HCT116 (cell line): ENCODE results near the gene LRRC53. TPM values are rescaled to one million over a fixed set of nuclear protein-coding genes. Genes with fewer than 3 reads are reported as not detected.

Experiments
- ATAC-seq: fragments of 200-7000 bp; cut with Tn5 transposase; 2 replicates; pipeline ENCODE4 v1.9.1; 2020; ENCODE audit warnings: mild to moderate bottlenecking, moderate library complexity
- BruUV-seq: library from RNA; stranded (reverse); fragments of 400-500 nt; replicated peaks from 2 replicates; lab custom pipeline; 2021; lab: Mats Ljungman, UMichigan
- CTCF ChIA-PET: fragments of 300-600 bp; sonication (Branson Sonifier 250); formaldehyde crosslinking; loops from one replicate; lab custom pipeline; 2021; ENCODE audit warnings: antibody characterized with exemption; lab: Charles Lee
- POLR2A ChIA-PET: fragments of 300-600, 350-600 bp; sonication (Branson Sonifier 250); formaldehyde crosslinking; loops from one replicate; lab custom pipeline; 2021; ENCODE audit warnings: antibody characterized with exemption; lab: Charles Lee
- RAD21 ChIA-PET, 2 experiments: fragments of 300-600 bp; sonication (Branson Sonifier 250); formaldehyde crosslinking; loops; one replicate each; lab custom pipeline; 2023; ENCODE audit warnings: low total read pairs in 2 of 2; ENCODE audit not compliant: uncharacterized antibody in 2 of 2, unreplicated experiment in 2 of 2, low non-redundant PET in 1 of 2; lab: Charles Lee
- DNase-seq: peaks from one replicate; pipeline ENCODE4 v3.0.0-alpha.2; 2010; ENCODE audit warnings: low read depth, low spot score
- H2AFZ ChIP-seq: fragments of 200-600 bp; shearing (Covaris generic), sonication (generic); 2 replicates; pipeline ENCODE4 v1.6.1; 2017; ENCODE audit warnings: low read depth, mixed run types, mixed read lengths, antibody characterized with exemption, low read length; ENCODE audit not compliant: poor library complexity, severe bottlenecking
- H3K27ac ChIP-seq: 2 replicates; pipeline ENCODE4 v1.5.1; 2012; ENCODE audit warnings: low read depth, low read length
- H3K27me3 ChIP-seq: fragments of 200-600 bp; sonication (generic); 2 replicates; pipeline ENCODE4 v1.6.1; 2016; ENCODE audit warnings: mixed run types, low read length, mixed read lengths; ENCODE audit not compliant: insufficient read depth
- H3K36me3 ChIP-seq, 2 experiments: fragments of 200-500 bp in 1 of 2; fragments of 200-600 bp in 1 of 2; sonication (Bioruptor generic) in 1 of 2; sonication (generic) in 1 of 2; 2 replicates each; pipeline versions ENCODE4 v1.5.1 to v1.6.1; 2014 to 2016; ENCODE audit warnings: low read length in 2 of 2, inconsistent platforms in 1 of 2, mixed read lengths in 1 of 2, mixed run types in 1 of 2; ENCODE audit not compliant: insufficient read depth in 2 of 2, control insufficient read depth in 1 of 2
- H3K4me1 ChIP-seq, 2 experiments: fragments of 200-600 bp in 1 of 2; sonication (generic) in 1 of 2; 2 replicates each; pipeline versions ENCODE4 v1.5.1 to v1.6.1; 2012 to 2017; ENCODE audit warnings: low read length in 2 of 2, inconsistent platforms in 1 of 2, mild to moderate bottlenecking in 1 of 2, mixed read lengths in 1 of 2, mixed run types in 1 of 2, moderate library complexity in 1 of 2; ENCODE audit not compliant: insufficient read depth in 2 of 2, control insufficient read depth in 1 of 2
- H3K4me2 ChIP-seq: fragments of 200-600 bp; sonication (generic); 2 replicates; pipeline ENCODE4 v1.6.1; 2017; ENCODE audit warnings: mixed run types, low read length, mixed read lengths
- H3K4me3 ChIP-seq, 2 experiments: fragments of 200-600 bp in 1 of 2; sonication (generic) in 1 of 2; replicated peaks in 1 of 2; 2 replicates each; pipeline ENCODE4 v1.5.1; 2011 to 2016; ENCODE audit warnings: low read length in 2 of 2, control low read depth in 1 of 2, low read depth in 1 of 2, mild to moderate bottlenecking in 1 of 2, mixed read lengths in 1 of 2, mixed run types in 1 of 2
- H3K79me2 ChIP-seq: fragments of 200-600 bp; sonication (generic); 2 replicates; pipeline ENCODE4 v1.6.1; 2017; ENCODE audit warnings: mild to moderate bottlenecking, mixed run types, low read length, moderate library complexity, mixed read lengths; ENCODE audit not compliant: insufficient read depth
- H3K9ac ChIP-seq: fragments of 200-600 bp; sonication (generic); 2 replicates; pipeline ENCODE4 v1.6.1; 2016; ENCODE audit warnings: low read length, mixed read lengths
- H3K9me2 ChIP-seq: fragments of 200-600 bp; sonication (generic), shearing (Covaris generic); 2 replicates; pipeline ENCODE4 v1.6.1; 2017; ENCODE audit warnings: mixed run types, mild to moderate bottlenecking, moderate library complexity; ENCODE audit not compliant: insufficient read depth
- H3K9me3 ChIP-seq, 2 experiments: fragments of 200-500 bp in 1 of 2; fragments of 200-600 bp in 1 of 2; sonication (Bioruptor generic) in 1 of 2; sonication (generic) in 1 of 2; 2 replicates each; pipeline ENCODE4 v1.6.1; 2014 to 2017; ENCODE audit warnings: low read length in 2 of 2, mixed read lengths in 2 of 2, inconsistent platforms in 1 of 2, low read depth in 1 of 2, mild to moderate bottlenecking in 1 of 2, mixed run types in 1 of 2, moderate library complexity in 1 of 2; ENCODE audit not compliant: control insufficient read depth in 1 of 2, insufficient read depth in 1 of 2
- H4K20me1 ChIP-seq: fragments of 200-600 bp; sonication (generic), shearing (Covaris generic); 2 replicates; pipeline ENCODE4 v1.6.1; 2017; ENCODE audit warnings: mixed run types, mild to moderate bottlenecking, moderate library complexity; ENCODE audit not compliant: insufficient read depth
- CBX3 ChIP-seq: IDR thresholded peaks from 2 replicates; pipeline ENCODE4 v1.6.1; 2012; ENCODE audit warnings: low read depth
- EGR1 ChIP-seq: IDR thresholded peaks from 2 replicates; pipeline ENCODE4 v1.6.1; 2012; ENCODE audit warnings: low read depth
- ELF1 ChIP-seq: IDR thresholded peaks from 2 replicates; pipeline ENCODE4 v1.6.1; 2012; ENCODE audit warnings: low read depth, borderline replicate concordance
- EZH2phosphoT487 ChIP-seq: fragments of 200-600 bp; IDR thresholded peaks from 2 replicates; pipeline ENCODE4 v1.6.1; 2018; ENCODE audit warnings: antibody characterized with exemption, borderline replicate concordance
- FOSL1 ChIP-seq: IDR thresholded peaks from 2 replicates; pipeline ENCODE4 v1.6.1; 2012; ENCODE audit warnings: low read depth
- POLR2AphosphoS5 ChIP-seq: IDR thresholded peaks from 2 replicates; pipeline ENCODE4 v1.6.1; 2011; ENCODE audit warnings: mild to moderate bottlenecking, low read depth, low read length, moderate library complexity
- RAD21 ChIP-seq: IDR thresholded peaks from 2 replicates; pipeline ENCODE4 v1.6.1; 2012; ENCODE audit warnings: low read depth, mild to moderate bottlenecking
- SIN3A ChIP-seq: IDR thresholded peaks from 2 replicates; pipeline ENCODE4 v1.6.1; 2012; ENCODE audit warnings: low read depth
- TCF7L2 ChIP-seq: IDR thresholded peaks from 2 replicates; pipeline ENCODE4 v1.7.0; 2011; ENCODE audit warnings: borderline replicate concordance, inconsistent platforms; ENCODE audit not compliant: insufficient read depth, insufficient read length; ENCODE audit errors: extremely low read depth
- YY1 ChIP-seq: IDR thresholded peaks from 2 replicates; pipeline ENCODE4 v1.6.1; 2011; ENCODE audit warnings: low read length, low read depth, moderate library complexity, mild to moderate bottlenecking; ENCODE audit not compliant: insufficient replicate concordance; ENCODE audit errors: extremely low read depth
- ZFX ChIP-seq: fragments of 450-650 bp; IDR thresholded peaks from 2 replicates; pipeline ENCODE4 v1.6.1; 2017
- intact Hi-C: fragments of 100-400 bp; cut with micrococcal nuclease; formaldehyde crosslinking; loops from 2 replicates; pipeline ENCODE4 v1.10.0; 2022
- total RNA-seq: library from RNA; stranded (reverse); gene quantifications from one replicate; pipeline ENCODE4 v1.2.1, GENCODE V29; 2021; ENCODE audit not compliant: unreplicated experiment
- TF ChIP-seq, protein P1 (sequence below): IDR thresholded peaks from 2 replicates; pipeline ENCODE4 v1.6.1; 2012
- TF ChIP-seq, protein P2 (sequence below), 3 experiments: fragments of 200-600 bp in 1 of 3; sonication (generic) in 1 of 3; IDR thresholded peaks in 2 of 3; conservative IDR thresholded peaks in 1 of 3; 2 replicates each; pipeline ENCODE4 v1.5.1; 2012 to 2017; ENCODE audit warnings: low read depth in 2 of 3, low read length in 2 of 3, antibody characterized with exemption in 1 of 3, borderline replicate concordance in 1 of 3, control low read depth in 1 of 3, mild to moderate bottlenecking in 1 of 3, mixed read lengths in 1 of 3, mixed run types in 1 of 3, moderate library complexity in 1 of 3; ENCODE audit not compliant: insufficient read depth in 1 of 3
- TF ChIP-seq, protein P3 (sequence below): IDR thresholded peaks from 2 replicates; pipeline ENCODE4 v1.6.1; 2011; ENCODE audit warnings: mild to moderate bottlenecking, low read length, moderate library complexity; ENCODE audit not compliant: insufficient replicate concordance; ENCODE audit errors: extremely low read depth

LRRC53 gene
- total RNA-seq, 1 experiment from 2014 or later: not detected

DNA sequence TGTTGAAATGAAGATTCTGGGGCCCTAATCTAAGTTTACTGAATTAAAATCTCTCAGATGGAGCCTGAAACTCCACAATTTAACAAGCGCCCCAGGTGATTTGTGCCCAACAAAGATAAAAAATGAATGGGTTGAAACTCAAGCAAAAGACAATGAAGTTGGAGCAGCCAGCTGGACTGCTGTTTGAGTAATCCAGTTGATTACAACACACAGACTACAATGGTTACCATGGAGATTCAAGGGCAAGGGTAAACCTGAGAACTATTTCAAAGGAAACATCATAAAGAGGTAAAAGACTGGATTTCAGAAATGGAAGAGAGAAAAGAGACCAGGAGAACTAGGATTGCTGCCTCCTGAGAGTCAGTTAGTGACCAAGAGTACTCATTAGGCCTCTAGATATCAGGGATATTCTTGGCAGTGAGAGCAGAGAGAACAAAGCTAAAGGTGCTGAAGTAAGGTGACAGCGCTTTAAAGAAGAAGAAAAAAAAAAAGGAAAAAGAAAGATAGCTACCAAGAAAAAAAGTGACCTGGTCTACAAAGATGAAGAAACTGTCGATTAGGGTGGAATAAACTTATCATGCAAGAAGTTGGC lies 44.5 kb downstream of the LRRC53 start:
- Histone ChIP-seq H3K9ac (no peak overlapping the region), H4K20me1 (no peaks in the 10 kb centered on the region), H3K36me3 (no peaks in the 10 kb centered on the region), H3K27ac (no peak overlapping the region), H3K79me2 (no peaks in the 10 kb centered on the region), H3K4me3 (no peak overlapping the region), H2AFZ (no peak overlapping the region), H3K27me3 (peaks cover 13% of the 10 kb centered on the region), H3K9me3 (no peaks in the 10 kb centered on the region), H3K4me1 (no peaks in the 10 kb centered on the region), H3K9me2 (no peaks in the 10 kb centered on the region), H3K4me2 (no peak overlapping the region)
- DNase-seq (no peak), ATAC-seq (no peak)
- intact Hi-C loops: loop anchor here (5.0 to 10.0 kb wide), 2 partner anchors 219 to 623 kb away; no protein-coding TSS in a partner anchor
- ChIA-PET RAD21 (no interaction called here), POLR2A (no interaction called here), CTCF (interaction anchor here (1.5 kb wide), 1 partner anchor 15 kb away, joined by 5 read pairs; no protein-coding TSS in a partner anchor)
- TF ChIP-seq TCF7L2: no peak
- TF ChIP-seq YY1: no peak
- TF ChIP-seq POLR2AphosphoS5: no peak
- no peak for TF ChIP-seq FOSL1
- TF ChIP-seq ZFX: no peak
- no peak for TF ChIP-seq EZH2phosphoT487
- no peak for TF ChIP-seq RAD21
- no peak for TF ChIP-seq ELF1
- no peak for TF ChIP-seq EGR1
- no peak for TF ChIP-seq CBX3
- TF ChIP-seq, protein P1, sequence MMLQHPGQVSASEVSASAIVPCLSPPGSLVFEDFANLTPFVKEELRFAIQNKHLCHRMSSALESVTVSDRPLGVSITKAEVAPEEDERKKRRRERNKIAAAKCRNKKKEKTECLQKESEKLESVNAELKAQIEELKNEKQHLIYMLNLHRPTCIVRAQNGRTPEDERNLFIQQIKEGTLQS: no peak
- TF ChIP-seq SIN3A: no peak
- TF ChIP-seq, protein P2, sequence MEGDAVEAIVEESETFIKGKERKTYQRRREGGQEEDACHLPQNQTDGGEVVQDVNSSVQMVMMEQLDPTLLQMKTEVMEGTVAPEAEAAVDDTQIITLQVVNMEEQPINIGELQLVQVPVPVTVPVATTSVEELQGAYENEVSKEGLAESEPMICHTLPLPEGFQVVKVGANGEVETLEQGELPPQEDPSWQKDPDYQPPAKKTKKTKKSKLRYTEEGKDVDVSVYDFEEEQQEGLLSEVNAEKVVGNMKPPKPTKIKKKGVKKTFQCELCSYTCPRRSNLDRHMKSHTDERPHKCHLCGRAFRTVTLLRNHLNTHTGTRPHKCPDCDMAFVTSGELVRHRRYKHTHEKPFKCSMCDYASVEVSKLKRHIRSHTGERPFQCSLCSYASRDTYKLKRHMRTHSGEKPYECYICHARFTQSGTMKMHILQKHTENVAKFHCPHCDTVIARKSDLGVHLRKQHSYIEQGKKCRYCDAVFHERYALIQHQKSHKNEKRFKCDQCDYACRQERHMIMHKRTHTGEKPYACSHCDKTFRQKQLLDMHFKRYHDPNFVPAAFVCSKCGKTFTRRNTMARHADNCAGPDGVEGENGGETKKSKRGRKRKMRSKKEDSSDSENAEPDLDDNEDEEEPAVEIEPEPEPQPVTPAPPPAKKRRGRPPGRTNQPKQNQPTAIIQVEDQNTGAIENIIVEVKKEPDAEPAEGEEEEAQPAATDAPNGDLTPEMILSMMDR (IDR thresholded peaks at IDR 0.05 in 2 of 3, conservative IDR thresholded peaks at IDR 0.05 in 1 of 3; ENCODE audit: borderline replicate concordance in 1 of 3, insufficient read depth in 1 of 3, low read depth in 2 of 3, low read length in 2 of 3): no peak
- TF ChIP-seq, protein P3, sequence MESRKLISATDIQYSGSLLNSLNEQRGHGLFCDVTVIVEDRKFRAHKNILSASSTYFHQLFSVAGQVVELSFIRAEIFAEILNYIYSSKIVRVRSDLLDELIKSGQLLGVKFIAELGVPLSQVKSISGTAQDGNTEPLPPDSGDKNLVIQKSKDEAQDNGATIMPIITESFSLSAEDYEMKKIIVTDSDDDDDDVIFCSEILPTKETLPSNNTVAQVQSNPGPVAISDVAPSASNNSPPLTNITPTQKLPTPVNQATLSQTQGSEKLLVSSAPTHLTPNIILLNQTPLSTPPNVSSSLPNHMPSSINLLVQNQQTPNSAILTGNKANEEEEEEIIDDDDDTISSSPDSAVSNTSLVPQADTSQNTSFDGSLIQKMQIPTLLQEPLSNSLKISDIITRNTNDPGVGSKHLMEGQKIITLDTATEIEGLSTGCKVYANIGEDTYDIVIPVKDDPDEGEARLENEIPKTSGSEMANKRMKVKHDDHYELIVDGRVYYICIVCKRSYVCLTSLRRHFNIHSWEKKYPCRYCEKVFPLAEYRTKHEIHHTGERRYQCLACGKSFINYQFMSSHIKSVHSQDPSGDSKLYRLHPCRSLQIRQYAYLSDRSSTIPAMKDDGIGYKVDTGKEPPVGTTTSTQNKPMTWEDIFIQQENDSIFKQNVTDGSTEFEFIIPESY: no peak
- no TSS peak for BruUV-seq
